Measurements from ENCODE around the gene TENM3.

The TENM3 gene

GRCh38 chr4:182297659-182298058 is 54.5 kb downstream of the TENM3 start:
- H3K9ac ChIP-seq (ENCODE audit: low read length in 5 of 5), result no peak overlapping the region
- no peaks in the 10 kb centered on the region for H3K27me3 ChIP-seq (ENCODE audit: control insufficient read depth in 5 of 5, insufficient read depth in 4 of 5, low read length in 5 of 5)
- H3K36me3 ChIP-seq (ENCODE audit: control insufficient read depth in 5 of 5, insufficient read depth in 5 of 5, low read length in 5 of 5), result no peaks in the 10 kb centered on the region
- no peaks in the 10 kb centered on the region for H3K4me1 ChIP-seq (ENCODE audit: control insufficient read depth in 5 of 5, insufficient read depth in 5 of 5, low read length in 5 of 5)
- H3K27ac ChIP-seq (ENCODE audit: low read depth, low read length), result no peak overlapping the region
- H3K4me3 ChIP-seq (ENCODE audit: low read depth in 1 of 5, low read length in 5 of 5), result no peak overlapping the region
- H3K9me3 ChIP-seq (ENCODE audit: control insufficient read depth in 5 of 5, low read length in 5 of 5), result no peaks in the 10 kb centered on the region

GRCh38 chr4:182301736-182302135 is 58.5 kb downstream of the TENM3 start:
- H3K27me3 ChIP-seq (ENCODE audit: control insufficient read depth in 5 of 5, insufficient read depth in 4 of 5, low read length in 5 of 5), result no peaks in the 10 kb centered on the region
- no peak overlapping the region for H3K27ac ChIP-seq (ENCODE audit: low read depth, low read length)
- no peaks in the 10 kb centered on the region for H3K9me3 ChIP-seq (ENCODE audit: control insufficient read depth in 5 of 5, low read length in 5 of 5)
- no peaks in the 10 kb centered on the region for H3K36me3 ChIP-seq (ENCODE audit: control insufficient read depth in 5 of 5, insufficient read depth in 5 of 5, low read length in 5 of 5)
- no peak overlapping the region for H3K4me3 ChIP-seq (ENCODE audit: low read depth in 1 of 5, low read length in 5 of 5)
- H3K4me1 ChIP-seq (ENCODE audit: control insufficient read depth in 5 of 5, insufficient read depth in 5 of 5, low read length in 5 of 5), result peaks cover 0 to under 1% (median 0%) of the 10 kb centered on the region in 5 donors
- no peak overlapping the region for H3K9ac ChIP-seq (ENCODE audit: low read length in 5 of 5)

- Histone ChIP-seq H3K27me3 (ENCODE audit: control insufficient read depth in 5 of 5, insufficient read depth in 4 of 5, low read length in 5 of 5) (no peaks in the 10 kb centered on the region), H3K36me3 (ENCODE audit: control insufficient read depth in 5 of 5, insufficient read depth in 5 of 5, low read length in 5 of 5) (no peaks in the 10 kb centered on the region), H3K4me1 (ENCODE audit: control insufficient read depth in 5 of 5, insufficient read depth in 5 of 5, low read length in 5 of 5) (peaks cover 0 to 4% (median 0%) of the 10 kb centered on the region in 5 donors), H3K9ac (ENCODE audit: low read length in 5 of 5) (no peak overlapping the region), H3K9me3 (ENCODE audit: control insufficient read depth in 5 of 5, low read length in 5 of 5) (no peaks in the 10 kb centered on the region), H3K27ac (ENCODE audit: low read depth, low read length) (no peak overlapping the region), H3K4me3 (ENCODE audit: low read depth in 1 of 5, low read length in 5 of 5) (no peak overlapping the region)
These were observed 60.6 kb downstream of the TENM3 start for GRCh38 chr4:182303847-182304246.

GRCh38 chr4:182306792-182307507 is 63.7 kb downstream of the TENM3 start:
- H3K36me3 ChIP-seq (ENCODE audit: control insufficient read depth in 5 of 5, insufficient read depth in 5 of 5, low read length in 5 of 5), result no peaks in the 10 kb centered on the region
- H3K9me3 ChIP-seq (ENCODE audit: control insufficient read depth in 5 of 5, low read length in 5 of 5), result no peaks in the 10 kb centered on the region
- no peak overlapping the region for H3K9ac ChIP-seq (ENCODE audit: low read length in 5 of 5)
- no peak overlapping the region for H3K27ac ChIP-seq (ENCODE audit: low read depth, low read length)
- H3K4me1 ChIP-seq (ENCODE audit: control insufficient read depth in 5 of 5, insufficient read depth in 5 of 5, low read length in 5 of 5), result peaks cover 0 to 4% (median 0%) of the 10 kb centered on the region in 5 donors
- H3K27me3 ChIP-seq (ENCODE audit: control insufficient read depth in 5 of 5, insufficient read depth in 4 of 5, low read length in 5 of 5), result no peaks in the 10 kb centered on the region
- no peak overlapping the region for H3K4me3 ChIP-seq (ENCODE audit: low read depth in 1 of 5, low read length in 5 of 5)

- Histone ChIP-seq H3K27me3 (ENCODE audit: control insufficient read depth in 5 of 5, insufficient read depth in 4 of 5, low read length in 5 of 5) (no peaks in the 10 kb centered on the region), H3K36me3 (ENCODE audit: control insufficient read depth in 5 of 5, insufficient read depth in 5 of 5, low read length in 5 of 5) (no peaks in the 10 kb centered on the region), H3K4me3 (ENCODE audit: low read depth in 1 of 5, low read length in 5 of 5) (no peak overlapping the region)
These were observed 64.5 kb downstream of the TENM3 start for GRCh38 chr4:182307746-182308145.

GRCh38 chr4:182309877-182310276 is 66.7 kb downstream of the TENM3 start:
- Histone ChIP-seq H3K36me3 (ENCODE audit: control insufficient read depth in 5 of 5, insufficient read depth in 5 of 5, low read length in 5 of 5) (no peaks in the 10 kb centered on the region), H3K4me3 (ENCODE audit: low read depth in 1 of 5, low read length in 5 of 5) (no peak overlapping the region), H3K9ac (ENCODE audit: low read length in 5 of 5) (no peak overlapping the region), H3K27ac (ENCODE audit: low read depth, low read length) (no peak overlapping the region), H3K4me1 (ENCODE audit: control insufficient read depth in 5 of 5, insufficient read depth in 5 of 5, low read length in 5 of 5) (peaks cover 0 to 4% (median 0%) of the 10 kb centered on the region in 5 donors), H3K27me3 (ENCODE audit: control insufficient read depth in 5 of 5, insufficient read depth in 4 of 5, low read length in 5 of 5) (no peaks in the 10 kb centered on the region), H3K9me3 (ENCODE audit: control insufficient read depth in 5 of 5, low read length in 5 of 5) (peaks cover 0 to 9% (median 5%) of the 10 kb centered on the region in 5 donors)

More at GRCh38 chr4:182307746-182308145, 64.5 kb downstream of the TENM3 start:
- no peaks in the 10 kb centered on the region for H3K9me3 ChIP-seq (ENCODE audit: control insufficient read depth in 5 of 5, low read length in 5 of 5)
- H3K9ac ChIP-seq (ENCODE audit: low read length in 5 of 5), result no peak overlapping the region
- no peak overlapping the region for H3K27ac ChIP-seq (ENCODE audit: low read depth, low read length)
- H3K4me1 ChIP-seq (ENCODE audit: control insufficient read depth in 5 of 5, insufficient read depth in 5 of 5, low read length in 5 of 5), result peaks cover 0 to 4% (median 0%) of the 10 kb centered on the region in 5 donors

GRCh38 chr4:182310316-182310715 is 67.1 kb downstream of the TENM3 start:
- Histone ChIP-seq H3K9ac (ENCODE audit: low read length in 5 of 5) (no peak overlapping the region), H3K27ac (ENCODE audit: low read depth, low read length) (no peak overlapping the region), H3K27me3 (ENCODE audit: control insufficient read depth in 5 of 5, insufficient read depth in 4 of 5, low read length in 5 of 5) (no peaks in the 10 kb centered on the region), H3K4me3 (ENCODE audit: low read depth in 1 of 5, low read length in 5 of 5) (no peak overlapping the region), H3K4me1 (ENCODE audit: control insufficient read depth in 5 of 5, insufficient read depth in 5 of 5, low read length in 5 of 5) (peaks cover 0 to 4% (median 0%) of the 10 kb centered on the region in 5 donors), H3K36me3 (ENCODE audit: control insufficient read depth in 5 of 5, insufficient read depth in 5 of 5, low read length in 5 of 5) (no peaks in the 10 kb centered on the region), H3K9me3 (ENCODE audit: control insufficient read depth in 5 of 5, low read length in 5 of 5) (peaks cover 0 to 11% (median 7%) of the 10 kb centered on the region in 5 donors)

GRCh38 chr4:182310962-182311361 is 67.8 kb downstream of the TENM3 start:
- H3K36me3 ChIP-seq (ENCODE audit: control insufficient read depth in 5 of 5, insufficient read depth in 5 of 5, low read length in 5 of 5), result no peaks in the 10 kb centered on the region
- no peaks in the 10 kb centered on the region for H3K27me3 ChIP-seq (ENCODE audit: control insufficient read depth in 5 of 5, insufficient read depth in 4 of 5, low read length in 5 of 5)
- no peak overlapping the region for H3K9ac ChIP-seq (ENCODE audit: low read length in 5 of 5)
- H3K4me3 ChIP-seq (ENCODE audit: low read depth in 1 of 5, low read length in 5 of 5), result no peak overlapping the region
- H3K9me3 ChIP-seq (ENCODE audit: control insufficient read depth in 5 of 5, low read length in 5 of 5), result peaks cover 0 to 14% (median 7%) of the 10 kb centered on the region in 5 donors
- H3K4me1 ChIP-seq (ENCODE audit: control insufficient read depth in 5 of 5, insufficient read depth in 5 of 5, low read length in 5 of 5), result peaks cover 0 to 4% (median 0%) of the 10 kb centered on the region in 5 donors
- no peak overlapping the region for H3K27ac ChIP-seq (ENCODE audit: low read depth, low read length)

- H3K36me3 ChIP-seq (ENCODE audit: control insufficient read depth in 5 of 5, insufficient read depth in 5 of 5, low read length in 5 of 5), result no peaks in the 10 kb centered on the region
- no peak overlapping the region for H3K27ac ChIP-seq (ENCODE audit: low read depth, low read length)
- H3K4me1 ChIP-seq (ENCODE audit: control insufficient read depth in 5 of 5, insufficient read depth in 5 of 5, low read length in 5 of 5), result no peaks in the 10 kb centered on the region
- H3K9me3 ChIP-seq (ENCODE audit: control insufficient read depth in 5 of 5, low read length in 5 of 5), result peaks cover 0 to 14% (median 7%) of the 10 kb centered on the region in 5 donors
- H3K9ac ChIP-seq (ENCODE audit: low read length in 5 of 5), result no peak overlapping the region
- no peaks in the 10 kb centered on the region for H3K27me3 ChIP-seq (ENCODE audit: control insufficient read depth in 5 of 5, insufficient read depth in 4 of 5, low read length in 5 of 5)
- no peak overlapping the region for H3K4me3 ChIP-seq (ENCODE audit: low read depth in 1 of 5, low read length in 5 of 5)
These were observed 71.3 kb downstream of the TENM3 start for GRCh38 chr4:182314537-182314936.

GRCh38 chr4:182318256-182318655 is 75.1 kb downstream of the TENM3 start:
- Histone ChIP-seq H3K27me3 (ENCODE audit: control insufficient read depth in 5 of 5, insufficient read depth in 4 of 5, low read length in 5 of 5) (no peaks in the 10 kb centered on the region), H3K4me3 (ENCODE audit: low read depth in 1 of 5, low read length in 5 of 5) (no peak overlapping the region), H3K36me3 (ENCODE audit: control insufficient read depth in 5 of 5, insufficient read depth in 5 of 5, low read length in 5 of 5) (no peaks in the 10 kb centered on the region), H3K4me1 (ENCODE audit: control insufficient read depth in 5 of 5, insufficient read depth in 5 of 5, low read length in 5 of 5) (no peaks in the 10 kb centered on the region), H3K9ac (ENCODE audit: low read length in 5 of 5) (no peak overlapping the region), H3K9me3 (ENCODE audit: control insufficient read depth in 5 of 5, low read length in 5 of 5) (peaks cover 0 to 14% (median 7%) of the 10 kb centered on the region in 5 donors), H3K27ac (ENCODE audit: low read depth, low read length) (no peak overlapping the region)
